Measurements from ENCODE around the gene TRIM13. TPM values are rescaled to one million over a fixed set of nuclear protein-coding genes. Genes with fewer than 3 reads are reported as not detected.
"Not testable (repeated sequence)": the region's sequence is repeated elsewhere in the genome, so short reads cannot be mapped to it uniquely, and the experiment has no call there.

The TRIM13 gene, protein sequence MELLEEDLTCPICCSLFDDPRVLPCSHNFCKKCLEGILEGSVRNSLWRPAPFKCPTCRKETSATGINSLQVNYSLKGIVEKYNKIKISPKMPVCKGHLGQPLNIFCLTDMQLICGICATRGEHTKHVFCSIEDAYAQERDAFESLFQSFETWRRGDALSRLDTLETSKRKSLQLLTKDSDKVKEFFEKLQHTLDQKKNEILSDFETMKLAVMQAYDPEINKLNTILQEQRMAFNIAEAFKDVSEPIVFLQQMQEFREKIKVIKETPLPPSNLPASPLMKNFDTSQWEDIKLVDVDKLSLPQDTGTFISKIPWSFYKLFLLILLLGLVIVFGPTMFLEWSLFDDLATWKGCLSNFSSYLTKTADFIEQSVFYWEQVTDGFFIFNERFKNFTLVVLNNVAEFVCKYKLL
- total RNA-seq = 10 to 100 TPM; 19.7 to 54.5 (median 31.0) TPM

DNA sequence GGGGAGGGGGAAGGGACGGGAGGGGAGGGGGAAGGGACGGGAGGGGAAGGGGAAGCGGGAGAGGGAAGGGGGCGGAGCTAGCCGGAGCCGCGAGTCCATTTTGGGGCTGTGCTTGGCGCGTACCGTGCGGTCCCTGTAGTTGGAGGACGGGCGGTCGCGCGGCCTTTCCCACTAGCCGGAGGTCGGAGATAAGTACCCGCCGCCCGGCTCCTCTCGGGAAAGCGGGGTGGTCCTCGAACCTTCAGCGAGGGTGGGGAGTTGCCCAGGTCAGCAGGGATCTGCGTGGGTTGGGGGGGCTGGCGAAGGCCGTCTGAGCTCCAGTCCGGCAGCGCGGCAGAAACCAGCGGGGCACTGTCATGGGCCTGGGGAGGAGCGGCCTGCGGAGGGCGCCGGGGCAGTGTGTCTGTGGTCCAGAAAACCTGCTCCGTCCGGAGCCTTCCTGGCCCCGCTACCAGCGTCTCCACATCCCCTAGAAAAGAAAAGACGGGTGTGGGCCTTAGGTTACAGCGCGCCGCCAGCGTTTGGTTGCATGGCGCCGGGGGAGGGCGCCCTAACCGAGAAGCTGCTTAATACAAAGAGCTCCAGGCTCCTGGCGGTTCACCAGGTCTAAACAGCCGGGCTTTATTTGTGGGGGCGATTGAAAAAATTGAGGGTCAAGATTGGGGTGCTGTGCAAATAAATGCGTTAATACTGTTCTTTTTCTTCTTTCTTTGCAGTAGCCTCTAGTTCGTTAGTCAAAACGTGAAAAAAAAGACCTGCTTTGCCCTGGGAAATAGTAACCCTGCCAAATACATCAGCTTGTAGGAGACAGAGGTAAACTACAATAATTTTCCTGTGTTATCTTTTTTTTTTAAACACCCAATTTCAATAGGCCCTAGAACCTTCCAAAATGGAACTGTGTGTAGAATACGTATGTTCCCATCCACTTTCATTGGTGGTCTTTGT, at the start of gene TRIM13:
TSS of gene TRIM13 (plus strand) at position 92 of the 945 bp plus-strand sequence. CDS start 14,899 bp downstream, outside the sequence.
- intact Hi-C loops (cut with DNase I; ENCODE audit: low total_unique reads) = loop anchor here (2.0 kb wide), 1 partner anchor 84 kb away; no protein-coding TSS in a partner anchor
- peak; percentile 88 to 90 for DNase-seq
- H3K9me3 ChIP-seq = no peaks in the 10 kb centered on the region
- H3K27ac ChIP-seq = peak within 1 kb of the TSS; percentile 98
- peaks cover 5 to 13% of the 10 kb centered on the region in 2 donors for H3K4me1 ChIP-seq
- TF ChIP-seq POLR2A (IDR thresholded peaks at IDR 0.05) = peak; percentile 62 to 70
- TF ChIP-seq, protein P1, sequence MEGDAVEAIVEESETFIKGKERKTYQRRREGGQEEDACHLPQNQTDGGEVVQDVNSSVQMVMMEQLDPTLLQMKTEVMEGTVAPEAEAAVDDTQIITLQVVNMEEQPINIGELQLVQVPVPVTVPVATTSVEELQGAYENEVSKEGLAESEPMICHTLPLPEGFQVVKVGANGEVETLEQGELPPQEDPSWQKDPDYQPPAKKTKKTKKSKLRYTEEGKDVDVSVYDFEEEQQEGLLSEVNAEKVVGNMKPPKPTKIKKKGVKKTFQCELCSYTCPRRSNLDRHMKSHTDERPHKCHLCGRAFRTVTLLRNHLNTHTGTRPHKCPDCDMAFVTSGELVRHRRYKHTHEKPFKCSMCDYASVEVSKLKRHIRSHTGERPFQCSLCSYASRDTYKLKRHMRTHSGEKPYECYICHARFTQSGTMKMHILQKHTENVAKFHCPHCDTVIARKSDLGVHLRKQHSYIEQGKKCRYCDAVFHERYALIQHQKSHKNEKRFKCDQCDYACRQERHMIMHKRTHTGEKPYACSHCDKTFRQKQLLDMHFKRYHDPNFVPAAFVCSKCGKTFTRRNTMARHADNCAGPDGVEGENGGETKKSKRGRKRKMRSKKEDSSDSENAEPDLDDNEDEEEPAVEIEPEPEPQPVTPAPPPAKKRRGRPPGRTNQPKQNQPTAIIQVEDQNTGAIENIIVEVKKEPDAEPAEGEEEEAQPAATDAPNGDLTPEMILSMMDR (IDR thresholded peaks at IDR 0.05) = peak; percentile 59 to 89 (median 73)
- H3K4me3 ChIP-seq = peak within 1 kb of the TSS; percentile 70 to 84
- H3K36me3 ChIP-seq = no peaks in the 10 kb centered on the region
- no peaks in the 10 kb centered on the region for H3K27me3 ChIP-seq

DNA sequence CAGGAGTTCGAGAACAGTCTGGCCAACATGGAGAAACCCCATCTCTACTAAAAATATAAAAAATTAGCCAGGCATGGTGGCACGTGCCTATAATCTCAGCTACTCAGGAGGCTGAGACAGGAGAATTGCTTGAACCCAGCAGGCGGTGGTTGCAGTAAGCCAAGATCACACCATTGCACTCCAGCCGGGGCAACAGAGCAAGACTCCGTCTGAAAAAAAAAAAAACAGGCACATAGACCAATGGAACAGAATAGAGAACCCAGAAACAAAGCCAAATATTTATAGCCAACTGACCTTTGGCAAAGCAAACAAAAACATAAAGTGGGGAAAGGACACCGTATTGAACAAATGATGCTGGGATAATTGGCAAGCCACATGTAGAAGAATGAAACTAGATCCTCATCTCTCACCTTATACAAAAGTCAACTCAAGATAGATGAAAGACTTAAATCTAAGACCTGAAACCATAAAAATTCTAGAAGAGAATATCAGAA, 48.0 kb upstream of the TRIM13 start:
- H3K4me1 ChIP-seq; H3K36me3 ChIP-seq; H3K4me3 ChIP-seq; H3K27me3 ChIP-seq; H3K9me3 ChIP-seq; H3K27ac ChIP-seq; intact Hi-C loops (cut with DNase I; ENCODE audit: low total_unique reads); DNase-seq: not testable (repeated sequence)

DNA sequence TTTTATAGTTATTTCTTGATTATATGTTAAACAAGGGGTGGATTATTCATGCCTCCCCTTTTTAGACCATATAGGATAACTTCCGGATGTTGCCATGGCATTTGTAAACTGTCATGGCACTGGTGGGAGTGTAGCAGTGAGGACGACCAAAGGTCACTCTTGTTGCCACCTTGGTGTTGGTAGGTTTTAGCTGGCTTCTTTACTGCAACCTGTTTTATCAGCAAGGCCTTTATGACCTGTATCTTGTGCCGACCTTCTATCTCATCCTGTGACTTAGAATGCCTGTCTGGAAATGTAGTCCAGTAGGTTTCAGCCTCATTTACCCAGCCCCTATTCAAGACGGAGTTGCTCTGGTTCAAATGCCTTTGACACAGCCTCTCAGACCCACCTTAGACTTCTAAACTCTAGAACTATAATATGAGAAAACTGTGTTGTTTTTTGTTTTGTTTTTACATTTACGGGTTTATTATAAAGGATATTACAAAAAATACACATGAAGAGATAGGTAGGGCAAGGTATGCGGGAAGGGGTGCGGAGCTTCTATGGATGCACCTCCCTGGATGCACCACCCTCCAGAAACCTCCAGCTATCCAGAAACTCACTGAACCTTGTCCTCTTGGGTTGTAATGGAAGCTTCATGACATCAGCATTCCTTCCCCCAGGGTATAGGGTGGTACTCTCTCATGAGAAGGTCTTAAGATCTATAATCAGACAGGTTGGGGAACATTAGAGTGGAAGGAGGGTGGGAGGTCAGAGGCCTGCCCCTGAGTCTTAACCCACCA, 44.9 kb upstream of the TRIM13 start:
- DNase-seq = no peak
- Histone ChIP-seq H3K27me3 (no peaks in the 10 kb centered on the region), H3K4me3 (no peak overlapping the region), H3K36me3 (no peaks in the 10 kb centered on the region), H3K4me1 (no peaks in the 10 kb centered on the region), H3K27ac (no peak overlapping the region), H3K9me3 (no peaks in the 10 kb centered on the region)
- no peak for TF ChIP-seq POLR2A (IDR thresholded peaks at IDR 0.05)
- TF ChIP-seq, protein P1 (IDR thresholded peaks at IDR 0.05) = no peak
- intact Hi-C loops (cut with DNase I; ENCODE audit: low total_unique reads) = no loop called here

DNA sequence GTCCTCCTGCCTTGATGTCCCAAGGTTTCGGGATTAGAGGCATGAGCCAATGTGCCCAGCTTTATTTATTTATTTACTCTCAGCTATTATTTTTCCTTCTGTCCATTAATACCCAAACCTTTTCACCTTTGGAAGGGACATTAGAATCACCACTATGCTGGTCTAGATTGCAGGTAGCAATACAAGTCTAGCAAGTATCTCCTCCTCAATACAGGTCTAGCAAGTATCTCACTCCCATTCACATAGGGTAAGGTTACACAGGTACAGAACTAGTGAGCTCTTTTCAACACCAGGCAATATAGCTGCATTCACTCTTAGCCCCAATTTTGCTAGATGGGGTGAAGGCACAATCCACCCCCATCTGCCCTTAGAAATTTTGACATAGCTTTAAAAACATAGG, 43.3 kb upstream of the TRIM13 start:
- Histone ChIP-seq H3K27ac (no peak overlapping the region), H3K9me3 (no peaks in the 10 kb centered on the region), H3K4me1 (no peaks in the 10 kb centered on the region), H3K4me3 (no peak overlapping the region), H3K36me3 (no peaks in the 10 kb centered on the region), H3K27me3 (no peaks in the 10 kb centered on the region)
- TF ChIP-seq, protein P1 (IDR thresholded peaks at IDR 0.05) = no peak
- TF ChIP-seq POLR2A (IDR thresholded peaks at IDR 0.05) = no peak
- intact Hi-C loops (cut with DNase I; ENCODE audit: low total_unique reads) = no loop called here
- no peak for DNase-seq

Measured in uterus (tissue), 4 donors.